Calu3 (cell line): ENCODE measurements around the gene REXO4. TPM values are rescaled to one million over a fixed set of nuclear protein-coding genes. Genes with fewer than 3 reads are reported as not detected.

ENCODE experiments used
- BruUV-seq: library from RNA; stranded (reverse); fragments of 400-500 nt; replicated peaks from 2 replicates; lab custom pipeline; 2021; lab: Mats Ljungman, UMichigan
- CTCF ChIA-PET: fragments of 300-600 bp; sonication (Branson Sonifier 250); formaldehyde crosslinking; loops from one replicate; lab custom pipeline; 2022; ENCODE audit warnings: antibody characterized with exemption; lab: Charles Lee
- DNase-seq: peaks from one replicate; pipeline ENCODE4 v3.0.0; 2022
- H3K27ac Mint-ChIP-seq: one replicate; pipeline ENCODE4 v1.8.0; 2022; ENCODE audit warnings: mixed read lengths; ENCODE audit not compliant: unreplicated experiment
- H3K27me3 Mint-ChIP-seq: one replicate; pipeline ENCODE4 v1.8.0; 2022; ENCODE audit warnings: mixed read lengths; ENCODE audit not compliant: unreplicated experiment
- H3K36me3 Mint-ChIP-seq: one replicate; pipeline ENCODE4 v1.8.0; 2022; ENCODE audit warnings: mild to moderate bottlenecking, moderate library complexity, mixed read lengths; ENCODE audit not compliant: insufficient read depth, unreplicated experiment
- H3K4me1 Mint-ChIP-seq: one replicate; pipeline ENCODE4 v1.8.0; 2022; ENCODE audit warnings: mild to moderate bottlenecking, low read depth, mixed read lengths; ENCODE audit not compliant: unreplicated experiment
- H3K4me3 Mint-ChIP-seq: one replicate; pipeline ENCODE4 v1.8.0; 2022; ENCODE audit warnings: mild to moderate bottlenecking, low read depth, moderate library complexity, mixed read lengths; ENCODE audit not compliant: unreplicated experiment
- H3K9me3 Mint-ChIP-seq: one replicate; pipeline ENCODE4 v1.8.0; 2022; ENCODE audit warnings: low read depth, mixed read lengths; ENCODE audit not compliant: unreplicated experiment
- CTCF ChIP-seq: fragments of 200-600 bp; IDR thresholded peaks from one replicate; pipeline ENCODE4 v1.8.0; 2022; ENCODE audit warnings: antibody characterized with exemption; ENCODE audit not compliant: unreplicated experiment
- intact Hi-C: fragments of 100-400 bp; cut with micrococcal nuclease; formaldehyde crosslinking; loops from one replicate; pipeline ENCODE4 v1.10.0; 2022; ENCODE audit not compliant: unreplicated experiment
- total RNA-seq: library from RNA; stranded (reverse); gene quantifications from 2 replicates; pipeline ENCODE4 v1.2.3, GENCODE V29; 2022

REXO4 gene
- total RNA-seq, 1 experiment from 2014 or later: 23.4 TPM

DNA sequence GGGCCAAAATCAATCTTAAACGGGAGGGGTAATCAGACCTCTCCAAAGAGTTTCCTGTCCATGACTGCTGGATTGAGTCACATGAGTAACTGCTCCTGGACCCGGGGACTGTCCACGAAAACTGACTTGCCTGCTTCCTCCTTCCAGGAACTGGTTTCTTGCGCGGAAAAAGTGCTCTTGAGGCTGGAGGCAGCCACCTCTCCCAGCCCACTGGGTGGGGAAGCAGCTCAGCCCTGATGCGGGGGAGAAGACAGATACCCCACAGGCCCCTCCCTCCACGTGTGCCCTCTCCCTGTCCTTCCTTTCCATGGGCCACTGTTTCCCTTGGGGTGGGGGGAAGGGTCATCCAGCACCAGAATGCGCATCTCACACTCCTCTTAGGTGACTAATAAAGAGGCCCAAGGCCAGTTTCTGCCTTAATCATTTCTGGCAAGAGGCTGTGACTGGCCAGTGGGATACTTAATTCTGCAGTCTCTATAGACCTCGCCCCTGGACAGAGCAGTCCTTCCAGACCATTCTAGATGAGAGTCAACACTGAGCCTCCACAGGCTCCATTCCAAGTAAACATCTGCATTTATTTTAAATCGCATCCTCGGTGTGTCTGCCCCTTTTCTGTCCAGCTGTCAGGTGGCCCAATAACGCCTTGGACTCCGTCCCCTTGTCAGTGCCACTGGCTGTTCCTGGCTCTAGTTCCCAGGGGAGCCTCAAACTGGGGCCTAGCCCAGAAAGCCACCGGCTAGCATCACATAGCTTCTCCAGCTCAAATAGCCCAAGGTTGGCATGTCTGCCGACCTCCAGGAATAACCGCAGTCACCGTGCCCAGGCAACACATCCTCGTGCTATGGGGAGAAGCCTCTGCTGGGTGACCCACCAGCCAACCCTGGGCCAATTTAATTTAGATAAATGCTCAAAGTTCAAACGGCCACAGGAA, 12.0 kb downstream of the REXO4 start:
- peaks cover 24% of the 10 kb centered on the region for H3K36me3 Mint-ChIP-seq
- no peaks in the 10 kb centered on the region for H3K9me3 Mint-ChIP-seq
- H3K27ac Mint-ChIP-seq: no peak overlapping the region
- BruUV-seq: no TSS peak
- no peak overlapping the region for H3K4me3 Mint-ChIP-seq
- no peak for DNase-seq
- H3K4me1 Mint-ChIP-seq: no peaks in the 10 kb centered on the region
- intact Hi-C loops: loop anchor here (10.0 kb wide), 1 partner anchor 61 kb away; the partner anchor contains the start of genes MED22 and RPL7A
- H3K27me3 Mint-ChIP-seq: no peaks in the 10 kb centered on the region
- no peak for TF ChIP-seq CTCF
- CTCF ChIA-PET: no interaction called here

DNA sequence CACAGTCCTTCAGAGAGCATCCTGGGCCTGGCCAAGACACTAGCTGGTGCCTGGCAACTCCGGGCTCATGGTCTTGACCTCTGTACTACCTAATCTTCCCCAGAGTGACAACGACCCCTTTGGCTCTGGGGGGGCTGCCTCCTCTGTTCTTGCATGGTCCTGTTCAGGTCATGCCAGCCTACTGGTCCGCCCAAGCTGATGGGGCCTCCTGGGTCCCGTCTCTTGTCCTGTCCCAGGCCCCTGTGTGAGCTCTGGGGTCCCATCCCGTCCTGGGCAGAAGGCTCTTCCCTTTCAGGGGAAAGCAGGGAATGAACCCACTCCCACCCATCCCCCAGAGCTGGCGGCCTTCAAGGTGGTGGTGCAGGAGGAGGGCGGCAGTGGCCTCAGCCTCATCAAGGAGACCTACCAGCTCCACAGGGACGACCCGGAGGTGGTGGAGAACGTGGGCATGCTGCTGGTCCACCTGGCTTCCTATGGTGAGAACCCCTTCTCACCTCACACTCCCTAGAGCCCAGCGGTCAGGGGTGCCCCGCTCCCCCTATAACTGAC, 13.3 kb downstream of the REXO4 start:
- H3K27ac Mint-ChIP-seq: no peak overlapping the region
- no peaks in the 10 kb centered on the region for H3K27me3 Mint-ChIP-seq
- DNase-seq: no peak
- H3K4me3 Mint-ChIP-seq: no peak overlapping the region
- peaks cover 16% of the 10 kb centered on the region for H3K36me3 Mint-ChIP-seq
- CTCF ChIA-PET: interaction anchor here (0.6 kb wide), 1 partner anchor 47 kb away, joined by 8 read pairs; no protein-coding TSS in a partner anchor
- no peak for TF ChIP-seq CTCF
- intact Hi-C loops: loop anchor here (5.0 to 10.0 kb wide), 2 partner anchors 60 to 217 kb away; partner anchors contain the start of genes MED22 and RPL7A
- H3K4me1 Mint-ChIP-seq: no peaks in the 10 kb centered on the region
- no TSS peak for BruUV-seq
- no peaks in the 10 kb centered on the region for H3K9me3 Mint-ChIP-seq

DNA sequence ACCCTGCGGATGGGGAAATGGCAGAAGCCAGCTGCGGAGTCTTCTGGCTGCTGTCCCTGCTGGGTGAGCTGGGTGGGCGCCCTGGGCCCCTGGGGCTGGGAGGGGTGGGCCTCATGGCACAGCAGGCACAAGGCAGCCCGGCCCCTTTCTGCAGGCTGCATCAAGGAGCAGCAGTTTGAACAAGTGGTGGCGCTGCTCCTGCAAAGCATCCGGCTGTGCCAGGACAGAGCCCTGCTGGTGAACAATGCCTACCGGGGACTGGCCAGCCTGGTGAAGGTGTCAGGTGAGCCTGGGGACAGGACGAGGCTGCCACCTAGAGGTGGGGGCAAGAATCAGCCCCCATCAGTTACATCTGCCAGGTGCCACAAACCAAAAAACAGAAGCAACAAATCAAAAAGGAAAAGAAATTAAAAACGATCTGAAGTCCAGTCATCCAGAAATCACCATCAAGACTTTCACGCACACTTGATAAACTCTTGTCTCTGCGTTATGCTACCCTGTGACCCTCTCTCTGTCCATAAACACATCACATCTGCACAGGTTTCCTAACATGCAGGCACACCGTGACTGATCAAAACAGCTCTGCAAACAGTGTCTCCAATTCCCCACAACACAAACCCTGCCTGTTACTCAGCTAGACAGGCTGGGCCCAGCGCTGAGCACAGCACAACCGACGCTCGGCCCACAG, 13.9 kb downstream of the REXO4 start:
- peaks cover 12% of the 10 kb centered on the region for H3K36me3 Mint-ChIP-seq
- H3K9me3 Mint-ChIP-seq: no peaks in the 10 kb centered on the region
- peak; percentile 78 for DNase-seq
- H3K4me1 Mint-ChIP-seq: no peaks in the 10 kb centered on the region
- H3K27ac Mint-ChIP-seq: no peak overlapping the region
- H3K4me3 Mint-ChIP-seq: no peak overlapping the region
- no TSS peak for BruUV-seq
- TF ChIP-seq CTCF: peak; percentile 75
- intact Hi-C loops: loop anchor here (5.0 to 10.0 kb wide), 2 partner anchors 59 to 217 kb away; partner anchors contain the start of genes MED22 and RPL7A
- H3K27me3 Mint-ChIP-seq: no peaks in the 10 kb centered on the region
- CTCF ChIA-PET: interaction anchor here (0.5 kb wide), 1 partner anchor 68 kb away, joined by 4 read pairs; the partner anchor contains the start of gene SURF6

DNA sequence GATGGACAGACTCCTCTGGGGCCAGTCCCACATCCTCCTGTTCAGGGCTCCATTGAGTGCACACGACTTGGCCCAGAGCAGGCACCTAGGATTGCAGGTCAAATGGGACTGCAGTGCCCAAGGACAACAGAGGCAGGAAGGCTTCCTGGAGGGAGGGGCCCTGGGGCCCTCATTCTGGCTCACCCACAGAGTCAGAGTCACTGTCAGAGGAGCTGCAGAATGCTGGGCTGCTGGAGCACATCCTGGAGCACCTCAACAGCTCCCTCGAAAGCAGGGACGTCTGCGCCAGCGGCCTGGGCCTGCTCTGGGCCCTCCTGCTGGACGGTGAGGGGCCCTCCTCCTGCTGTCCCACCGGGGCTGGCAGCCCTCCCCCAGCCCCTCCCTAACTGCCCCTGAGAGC, 15.1 kb downstream of the REXO4 start:
- no peak for TF ChIP-seq CTCF
- Mint-ChIP-seq H3K4me3 (no peak overlapping the region), H3K36me3 (peaks cover 12% of the 10 kb centered on the region), H3K4me1 (no peaks in the 10 kb centered on the region), H3K27ac (no peak overlapping the region), H3K9me3 (no peaks in the 10 kb centered on the region), H3K27me3 (peaks cover 3% of the 10 kb centered on the region)
- no peak for DNase-seq
- BruUV-seq: no TSS peak
- CTCF ChIA-PET: no interaction called here
- intact Hi-C loops: loop anchor here (5.0 to 10.0 kb wide), 2 partner anchors 58 to 215 kb away; partner anchors contain the start of genes MED22 and RPL7A
